DOHH2 (cell line): Measurements from ENCODE around the gene IL36G.

Source experiments
- H3F3A ChIP-seq: fragments of 200-600 bp; sonication (generic), shearing (Covaris generic); 2 replicates; pipeline ENCODE4 v1.6.0; 2016; ENCODE audit warnings: antibody characterized with exemption, mild to moderate bottlenecking; ENCODE audit not compliant: control insufficient read depth, insufficient read depth
- H3K27ac ChIP-seq: fragments of 200-600 bp; sonication (generic); 2 replicates; pipeline ENCODE4 v1.5.1; 2014; ENCODE audit warnings: low read depth, mild to moderate bottlenecking, low read length, moderate library complexity
- H3K27me3 ChIP-seq: fragments of 200-600 bp; sonication (generic); 2 replicates; pipeline ENCODE4 v1.6.1; 2014; ENCODE audit warnings: mild to moderate bottlenecking, low read length, mixed read lengths; ENCODE audit not compliant: control insufficient read depth
- H3K36me3 ChIP-seq: fragments of 200-600 bp; sonication (generic); 2 replicates; pipeline ENCODE4 v1.6.1; 2014; ENCODE audit warnings: mild to moderate bottlenecking, low read length, moderate library complexity, mixed read lengths; ENCODE audit not compliant: control insufficient read depth
- H3K4me1 ChIP-seq: fragments of 200-600 bp; sonication (generic); 2 replicates; pipeline ENCODE4 v1.6.1; 2014; ENCODE audit warnings: mild to moderate bottlenecking, low read length, mixed read lengths; ENCODE audit not compliant: control insufficient read depth
- H3K4me2 ChIP-seq: fragments of 200-600 bp; sonication (generic); 2 replicates; pipeline ENCODE4 v1.6.0; 2014; ENCODE audit warnings: mild to moderate bottlenecking, low read length, moderate library complexity
- H3K4me3 ChIP-seq: fragments of 200-600 bp; sonication (generic); 2 replicates; pipeline ENCODE4 v1.5.1; 2014; ENCODE audit warnings: mild to moderate bottlenecking, low read length, mixed read lengths
- H3K79me2 ChIP-seq: fragments of 200-600 bp; sonication (generic); 2 replicates; pipeline ENCODE4 v1.6.1; 2014; ENCODE audit warnings: mild to moderate bottlenecking, low read length, mixed read lengths; ENCODE audit not compliant: control insufficient read depth
- H3K9me2 ChIP-seq: fragments of 200-600 bp; sonication (generic); replicated peaks from 2 replicates; pipeline ENCODE4 v1.6.1; 2014; ENCODE audit warnings: mild to moderate bottlenecking, low read length, mixed read lengths; ENCODE audit not compliant: control insufficient read depth
- H3K9me3 ChIP-seq: fragments of 200-600 bp; sonication (generic); 2 replicates; pipeline ENCODE4 v1.6.1; 2014; ENCODE audit warnings: antibody characterized with exemption, low read length, mixed read lengths; ENCODE audit not compliant: control insufficient read depth, insufficient read depth
- H4K20me1 ChIP-seq: fragments of 200-600 bp; sonication (generic); 2 replicates; pipeline ENCODE4 v1.6.0; 2014; ENCODE audit warnings: low read depth, mild to moderate bottlenecking, antibody characterized with exemption, low read length, moderate library complexity; ENCODE audit not compliant: control insufficient read depth, insufficient read depth
- EZH2phosphoT487 ChIP-seq: fragments of 200-600 bp; sonication (generic); IDR thresholded peaks from 2 replicates; pipeline ENCODE4 v1.6.1; 2017; ENCODE audit warnings: borderline replicate concordance, mild to moderate bottlenecking, antibody characterized with exemption, low read length, moderate library complexity, mixed read lengths
- TF ChIP-seq, protein P1 (sequence below): fragments of 200-600 bp; sonication (generic); IDR thresholded peaks from one replicate; pipeline ENCODE4 v1.5.1; 2014; ENCODE audit warnings: antibody characterized with exemption, mild to moderate bottlenecking, low read depth, low read length; ENCODE audit not compliant: poor library complexity, severe bottlenecking

The IL36G gene

GRCh38 chr2:112962308-112963175 lies 15.3 kb upstream of the IL36G start:
- peaks cover 3% of the 10 kb centered on the region; the same call in 1 of the 2 replicates for H3K27me3 ChIP-seq

GRCh38 chr2:112967023-112967422 lies 10.8 kb upstream of the IL36G start:
- H3K9me3 ChIP-seq: no peaks in the 10 kb centered on the region
- no peaks in the 10 kb centered on the region for H4K20me1 ChIP-seq
- H3K4me3 ChIP-seq: no peak overlapping the region
- H3K27me3 ChIP-seq: peaks cover 3% of the 10 kb centered on the region; the same call in 1 of the 2 replicates
- TF ChIP-seq EZH2phosphoT487: no peak
- TF ChIP-seq, protein P1, sequence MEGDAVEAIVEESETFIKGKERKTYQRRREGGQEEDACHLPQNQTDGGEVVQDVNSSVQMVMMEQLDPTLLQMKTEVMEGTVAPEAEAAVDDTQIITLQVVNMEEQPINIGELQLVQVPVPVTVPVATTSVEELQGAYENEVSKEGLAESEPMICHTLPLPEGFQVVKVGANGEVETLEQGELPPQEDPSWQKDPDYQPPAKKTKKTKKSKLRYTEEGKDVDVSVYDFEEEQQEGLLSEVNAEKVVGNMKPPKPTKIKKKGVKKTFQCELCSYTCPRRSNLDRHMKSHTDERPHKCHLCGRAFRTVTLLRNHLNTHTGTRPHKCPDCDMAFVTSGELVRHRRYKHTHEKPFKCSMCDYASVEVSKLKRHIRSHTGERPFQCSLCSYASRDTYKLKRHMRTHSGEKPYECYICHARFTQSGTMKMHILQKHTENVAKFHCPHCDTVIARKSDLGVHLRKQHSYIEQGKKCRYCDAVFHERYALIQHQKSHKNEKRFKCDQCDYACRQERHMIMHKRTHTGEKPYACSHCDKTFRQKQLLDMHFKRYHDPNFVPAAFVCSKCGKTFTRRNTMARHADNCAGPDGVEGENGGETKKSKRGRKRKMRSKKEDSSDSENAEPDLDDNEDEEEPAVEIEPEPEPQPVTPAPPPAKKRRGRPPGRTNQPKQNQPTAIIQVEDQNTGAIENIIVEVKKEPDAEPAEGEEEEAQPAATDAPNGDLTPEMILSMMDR: no peak
- H3K9me2 ChIP-seq: no peaks in the 10 kb centered on the region
- no peak overlapping the region for H3K4me2 ChIP-seq
- no peaks in the 10 kb centered on the region for H3K36me3 ChIP-seq
- no peak overlapping the region for H3K27ac ChIP-seq
- H3F3A ChIP-seq: no peaks in the 10 kb centered on the region
- H3K4me1 ChIP-seq: peaks cover 7% of the 10 kb centered on the region
- no peaks in the 10 kb centered on the region for H3K79me2 ChIP-seq

More at GRCh38 chr2:112962308-112963175, 15.3 kb upstream of the IL36G start:
- TF ChIP-seq, protein P1: no peak
- TF ChIP-seq EZH2phosphoT487: no peak
- H3K79me2 ChIP-seq: no peaks in the 10 kb centered on the region
- no peak overlapping the region for H3K4me3 ChIP-seq
- no peak overlapping the region for H3K27ac ChIP-seq
- no peaks in the 10 kb centered on the region for H3K9me2 ChIP-seq
- H3K9me3 ChIP-seq: no peaks in the 10 kb centered on the region
- no peaks in the 10 kb centered on the region for H3K36me3 ChIP-seq
- no peaks in the 10 kb centered on the region for H4K20me1 ChIP-seq
- no peaks in the 10 kb centered on the region for H3K4me1 ChIP-seq
- no peaks in the 10 kb centered on the region for H3F3A ChIP-seq
- H3K4me2 ChIP-seq: no peak overlapping the region

GRCh38 chr2:112972423-112973086 lies 5.3 kb upstream of the IL36G start:
- Histone ChIP-seq H3K36me3 (no peaks in the 10 kb centered on the region), H3K4me2 (no peak overlapping the region), H3K4me3 (no peak overlapping the region), H3K79me2 (no peaks in the 10 kb centered on the region), H3F3A (no peaks in the 10 kb centered on the region), H3K27me3 (peaks cover 3% of the 10 kb centered on the region; the same call in 1 of the 2 replicates), H3K9me2 (no peaks in the 10 kb centered on the region; the same call in 1 of the 2 replicates), H3K4me1 (peaks cover 7% of the 10 kb centered on the region), H3K27ac (no peak overlapping the region), H4K20me1 (no peaks in the 10 kb centered on the region), H3K9me3 (no peaks in the 10 kb centered on the region)
- no peak for TF ChIP-seq EZH2phosphoT487
- TF ChIP-seq, protein P1: no peak
